BJ (cell line): ENCODE data around the gene PPP1R16B. TPM values are rescaled to one million over a fixed set of nuclear protein-coding genes. Genes with fewer than 3 reads are reported as not detected.

ENCODE experiments used
- CTCF ChIA-PET: fragments of 350-600 bp; formaldehyde crosslinking; extraction: SDS; loops from one replicate; lab custom pipeline; 2021; ENCODE audit warnings: antibody characterized with exemption, inconsistent platforms; lab: Yijun Ruan, JAX
- POLR2A ChIA-PET: fragments of 300-600 bp; sonication (Branson Sonifier 250); formaldehyde crosslinking; extraction: SDS; loops from one replicate; lab custom pipeline; 2021; ENCODE audit warnings: antibody characterized with exemption; lab: Charles Lee
- DNase-seq: peaks from one replicate; pipeline ENCODE4 v3.0.0-alpha.2; 2011; ENCODE audit warnings: low read depth
- H3K27me3 ChIP-seq: 2 replicates; pipeline ENCODE4 v1.6.0; 2011; ENCODE audit warnings: low read length; ENCODE audit not compliant: control insufficient read depth, insufficient read depth
- H3K36me3 ChIP-seq: 2 replicates; pipeline ENCODE4 v1.5.1; 2011; ENCODE audit warnings: low read length; ENCODE audit not compliant: control insufficient read depth, insufficient read depth
- H3K4me3 ChIP-seq: 2 replicates; pipeline ENCODE4 v1.5.1; 2011; ENCODE audit warnings: low read depth, mild to moderate bottlenecking, control low read depth, low read length
- polyA plus RNA-seq: library from polyadenylated mRNA; depleted of rRNA; stranded (reverse); fragments of >200 nt; gene quantifications from 2 replicates; pipeline ENCODE4 v1.2.3, GENCODE V29; 2011
- TF ChIP-seq, protein P1 (sequence below): IDR thresholded peaks from 2 replicates; pipeline ENCODE4 v1.5.1; 2011; ENCODE audit warnings: low read depth, mild to moderate bottlenecking, control low read depth, inconsistent platforms, low read length, moderate library complexity; ENCODE audit not compliant: insufficient read depth

The PPP1R16B gene
- polyA plus RNA-seq, 1 experiment: not detected

DNA sequence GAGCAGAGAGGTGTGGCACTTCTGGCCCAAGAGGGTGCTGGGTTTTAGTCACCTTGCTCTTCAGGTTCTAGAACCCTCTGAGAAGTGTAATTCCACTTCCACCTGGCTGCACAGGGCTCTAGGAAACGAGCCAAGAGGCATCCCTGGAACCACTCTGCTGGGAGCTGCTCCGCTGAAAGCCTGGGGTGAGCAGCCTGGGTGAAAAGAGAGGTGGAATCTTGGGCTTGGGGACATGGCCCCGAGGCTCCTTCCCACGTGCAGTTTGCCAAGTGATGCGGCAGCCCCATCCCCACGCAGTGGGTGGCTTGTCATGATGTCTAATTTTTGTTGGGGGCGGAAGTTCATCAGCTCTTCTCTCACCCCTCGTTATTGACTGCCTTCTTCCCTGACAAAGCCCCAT, 32.8 kb downstream of the PPP1R16B start:
- Histone ChIP-seq H3K4me3 (no peak overlapping the region), H3K27me3 (peaks cover 2% of the 10 kb centered on the region; the same call in 1 of the 2 replicates), H3K36me3 (no peaks in the 10 kb centered on the region)
- TF ChIP-seq, protein P1, sequence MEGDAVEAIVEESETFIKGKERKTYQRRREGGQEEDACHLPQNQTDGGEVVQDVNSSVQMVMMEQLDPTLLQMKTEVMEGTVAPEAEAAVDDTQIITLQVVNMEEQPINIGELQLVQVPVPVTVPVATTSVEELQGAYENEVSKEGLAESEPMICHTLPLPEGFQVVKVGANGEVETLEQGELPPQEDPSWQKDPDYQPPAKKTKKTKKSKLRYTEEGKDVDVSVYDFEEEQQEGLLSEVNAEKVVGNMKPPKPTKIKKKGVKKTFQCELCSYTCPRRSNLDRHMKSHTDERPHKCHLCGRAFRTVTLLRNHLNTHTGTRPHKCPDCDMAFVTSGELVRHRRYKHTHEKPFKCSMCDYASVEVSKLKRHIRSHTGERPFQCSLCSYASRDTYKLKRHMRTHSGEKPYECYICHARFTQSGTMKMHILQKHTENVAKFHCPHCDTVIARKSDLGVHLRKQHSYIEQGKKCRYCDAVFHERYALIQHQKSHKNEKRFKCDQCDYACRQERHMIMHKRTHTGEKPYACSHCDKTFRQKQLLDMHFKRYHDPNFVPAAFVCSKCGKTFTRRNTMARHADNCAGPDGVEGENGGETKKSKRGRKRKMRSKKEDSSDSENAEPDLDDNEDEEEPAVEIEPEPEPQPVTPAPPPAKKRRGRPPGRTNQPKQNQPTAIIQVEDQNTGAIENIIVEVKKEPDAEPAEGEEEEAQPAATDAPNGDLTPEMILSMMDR: no peak
- no peak for DNase-seq
- ChIA-PET POLR2A (no interaction called here), CTCF (no interaction called here)

DNA sequence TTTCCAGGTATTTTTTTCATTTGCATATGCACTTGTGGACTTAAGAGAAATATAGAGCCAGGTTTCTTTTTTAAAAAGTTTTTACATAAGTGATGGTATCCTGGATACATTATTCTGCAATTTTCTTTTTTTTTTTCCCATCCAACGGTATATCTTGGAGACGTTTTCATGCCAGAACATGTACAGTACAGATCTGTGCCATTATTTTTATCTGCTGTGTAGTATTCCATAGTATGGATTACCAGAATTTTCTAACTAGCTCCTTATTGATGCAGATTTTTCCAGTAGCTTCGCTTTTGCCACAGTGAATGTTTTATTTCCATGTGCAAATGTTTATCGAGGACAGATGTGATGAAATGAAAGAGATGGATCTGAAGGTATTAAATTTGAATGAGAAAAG, 34.1 kb downstream of the PPP1R16B start:
- no peak for DNase-seq
- peaks cover 2% of the 10 kb centered on the region; the same call in 1 of the 2 replicates for H3K27me3 ChIP-seq
- no peaks in the 10 kb centered on the region for H3K36me3 ChIP-seq
- TF ChIP-seq, protein P1: no peak
- POLR2A ChIA-PET: no interaction called here
- CTCF ChIA-PET: interaction anchor here (1.4 kb wide), 1 partner anchor 30 kb away, joined by 3 read pairs; no protein-coding TSS in a partner anchor
- no peak overlapping the region for H3K4me3 ChIP-seq

DNA sequence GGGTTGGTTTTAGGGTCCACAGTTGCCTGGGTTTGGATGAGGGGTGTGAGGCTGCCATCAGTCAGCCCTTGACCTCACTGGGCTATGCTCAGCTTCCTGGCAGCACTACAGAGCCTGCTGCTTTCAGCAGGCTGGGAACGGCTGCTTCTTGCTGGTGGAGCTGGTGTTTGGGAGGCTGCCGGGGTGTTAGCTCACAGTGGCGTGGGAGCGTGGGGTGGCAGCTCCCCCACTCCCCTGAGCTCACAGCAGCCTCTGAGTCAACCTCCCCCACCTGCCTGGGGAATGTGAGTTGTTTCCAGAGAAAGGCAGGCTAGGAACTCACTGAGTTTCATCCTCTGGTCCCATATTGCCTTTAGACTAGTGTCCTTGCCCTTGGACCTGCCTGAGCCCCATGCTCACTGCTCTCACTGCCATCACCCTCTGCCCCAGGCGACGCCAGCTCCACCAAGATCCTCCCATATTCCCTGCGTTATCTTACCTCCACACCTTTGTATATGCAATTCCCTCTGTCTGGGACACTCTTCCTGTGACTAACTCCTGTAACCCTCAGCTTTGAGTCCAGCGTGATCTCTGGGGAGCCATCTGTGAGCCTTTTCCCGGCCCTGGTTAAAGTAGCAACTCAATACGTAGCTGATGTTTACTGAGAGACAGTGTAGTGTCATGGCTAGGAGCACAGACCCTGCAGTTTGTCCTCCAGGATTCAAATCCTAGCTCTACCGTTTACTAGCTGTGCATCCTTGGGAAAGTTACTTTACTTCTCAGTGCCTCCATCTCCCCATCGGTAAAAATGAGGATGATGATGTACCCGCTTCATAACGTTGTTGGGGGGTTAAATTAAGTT, 34.8 kb downstream of the PPP1R16B start:
- POLR2A ChIA-PET: no interaction called here
- Histone ChIP-seq H3K27me3 (peaks cover 2% of the 10 kb centered on the region; the same call in 1 of the 2 replicates), H3K36me3 (no peaks in the 10 kb centered on the region), H3K4me3 (no peak overlapping the region)
- DNase-seq: no peak
- CTCF ChIA-PET: interaction anchor here (0.6 to 1.4 kb wide), 2 partner anchors 31 to 1578 kb away, joined by 3 read pairs; no protein-coding TSS in a partner anchor
- TF ChIP-seq, protein P1: no peak

DNA sequence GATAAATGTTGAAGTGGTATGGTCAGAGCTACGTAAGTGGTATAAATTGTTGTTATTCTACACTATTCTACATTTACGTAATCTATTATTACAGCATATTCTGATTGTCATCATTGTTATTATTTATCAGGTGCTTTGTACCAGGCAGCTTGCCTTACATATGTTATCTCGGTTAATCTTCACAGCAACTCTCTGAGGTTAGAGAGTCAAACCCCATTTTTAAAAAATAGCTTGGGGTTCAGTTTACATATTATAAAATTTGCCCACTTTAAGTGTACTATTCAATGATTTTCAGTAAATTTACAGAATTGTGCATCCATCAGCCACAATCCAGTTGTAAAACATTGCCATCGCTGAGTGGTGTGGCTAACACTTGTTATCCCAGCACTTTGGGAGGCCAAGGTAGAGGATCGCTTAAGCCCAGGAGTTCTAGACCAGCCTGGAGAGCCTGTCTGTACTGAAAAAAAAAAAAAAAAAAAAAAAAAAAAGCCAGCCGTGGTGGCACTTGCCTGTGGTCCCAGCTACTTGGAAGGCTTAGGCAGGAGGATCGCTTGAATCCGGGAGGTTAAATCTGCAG, 35.5 kb downstream of the PPP1R16B start:
- CTCF ChIA-PET: interaction anchor here (0.6 kb wide), 1 partner anchor 1578 kb away, joined by 3 read pairs; no protein-coding TSS in a partner anchor
- TF ChIP-seq, protein P1: no peak
- no peak overlapping the region for H3K4me3 ChIP-seq
- H3K36me3 ChIP-seq: no peaks in the 10 kb centered on the region
- DNase-seq: no peak
- POLR2A ChIA-PET: no interaction called here
- peaks cover 2% of the 10 kb centered on the region; the same call in 1 of the 2 replicates for H3K27me3 ChIP-seq

DNA sequence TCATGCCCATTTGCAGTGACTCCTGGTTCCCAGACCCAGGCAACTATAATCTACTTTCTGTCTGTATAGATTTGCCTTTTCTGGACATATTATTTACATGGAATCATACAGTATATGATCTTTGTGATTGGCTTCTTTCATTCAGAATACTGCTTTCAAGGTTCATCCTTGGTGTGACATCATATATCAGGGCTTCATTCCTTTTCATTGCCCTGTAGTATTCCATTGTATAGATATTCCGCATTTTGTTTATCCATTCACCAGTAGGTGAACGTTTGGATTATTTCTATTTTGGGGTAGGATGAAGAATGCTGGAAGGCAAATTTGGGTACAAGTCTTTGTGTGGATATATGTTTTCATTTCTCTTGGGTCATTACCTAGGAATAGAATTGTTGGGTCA, 36.1 kb downstream of the PPP1R16B start:
- TF ChIP-seq, protein P1: no peak
- no peak for DNase-seq
- H3K36me3 ChIP-seq: no peaks in the 10 kb centered on the region
- CTCF ChIA-PET: no interaction called here
- POLR2A ChIA-PET: no interaction called here
- peaks cover 2% of the 10 kb centered on the region; the same call in 1 of the 2 replicates for H3K27me3 ChIP-seq
- no peak overlapping the region for H3K4me3 ChIP-seq
